ENCODE measurements around the gene ZNF516. TPM values are rescaled to one million over a fixed set of nuclear protein-coding genes. Genes with fewer than 3 reads are reported as not detected.
A peak's percentile ranks its signal among the peaks of the same experiment; 100 is the strongest.

The ZNF516 gene
- total RNA-seq, 3 donors from 2014 or later (not counting 1 experiment from before 2014, with no cell fraction given), result 49.1 to 60.0 (median 52.4) TPM

DNA sequence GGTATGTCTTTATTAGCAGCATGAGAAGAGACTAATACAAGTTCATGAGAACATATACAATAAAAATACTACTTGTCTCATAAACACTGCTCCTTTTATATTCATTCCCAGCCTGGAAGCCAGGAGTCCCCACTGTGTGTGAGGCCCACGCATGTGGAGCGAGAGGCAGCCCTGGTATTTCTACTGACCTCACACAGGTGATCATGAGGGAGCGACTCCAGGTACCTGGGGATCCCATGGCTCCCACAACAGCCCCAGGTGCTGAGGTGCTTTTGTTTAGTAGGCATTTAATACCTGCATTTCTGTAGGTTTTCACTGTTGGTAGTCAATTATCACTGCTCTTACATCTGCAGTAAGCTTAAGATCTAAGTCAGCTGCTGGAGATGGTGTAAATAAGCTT is 75.2 kb downstream of the ZNF516 start:
- no peak overlapping the region for H3K4me3 Mint-ChIP-seq
- H3K4me3 ChIP-seq (ENCODE audit: low read length), result no peak overlapping the region
- H3K9me3 ChIP-seq (ENCODE audit: control insufficient read depth, insufficient read depth, low read length), result no peaks in the 10 kb centered on the region
- WGBS (ENCODE audit: insufficient coverage), result 97% methylated on average over 3 of the region's 3 CpGs
- peak overlapping the region in 1 of 2 donors; percentile 3 for H3K27ac Mint-ChIP-seq
- peaks cover 21% of the 10 kb centered on the region for H3K4me1 ChIP-seq (ENCODE audit: control insufficient read depth, insufficient read depth, low read length)
- peaks cover 72 to 77% of the 10 kb centered on the region in 2 donors for H3K4me1 Mint-ChIP-seq
- TF ChIP-seq, protein P1, sequence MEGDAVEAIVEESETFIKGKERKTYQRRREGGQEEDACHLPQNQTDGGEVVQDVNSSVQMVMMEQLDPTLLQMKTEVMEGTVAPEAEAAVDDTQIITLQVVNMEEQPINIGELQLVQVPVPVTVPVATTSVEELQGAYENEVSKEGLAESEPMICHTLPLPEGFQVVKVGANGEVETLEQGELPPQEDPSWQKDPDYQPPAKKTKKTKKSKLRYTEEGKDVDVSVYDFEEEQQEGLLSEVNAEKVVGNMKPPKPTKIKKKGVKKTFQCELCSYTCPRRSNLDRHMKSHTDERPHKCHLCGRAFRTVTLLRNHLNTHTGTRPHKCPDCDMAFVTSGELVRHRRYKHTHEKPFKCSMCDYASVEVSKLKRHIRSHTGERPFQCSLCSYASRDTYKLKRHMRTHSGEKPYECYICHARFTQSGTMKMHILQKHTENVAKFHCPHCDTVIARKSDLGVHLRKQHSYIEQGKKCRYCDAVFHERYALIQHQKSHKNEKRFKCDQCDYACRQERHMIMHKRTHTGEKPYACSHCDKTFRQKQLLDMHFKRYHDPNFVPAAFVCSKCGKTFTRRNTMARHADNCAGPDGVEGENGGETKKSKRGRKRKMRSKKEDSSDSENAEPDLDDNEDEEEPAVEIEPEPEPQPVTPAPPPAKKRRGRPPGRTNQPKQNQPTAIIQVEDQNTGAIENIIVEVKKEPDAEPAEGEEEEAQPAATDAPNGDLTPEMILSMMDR (IDR thresholded peaks at IDR 0.05), result no peak
- no peaks in the 10 kb centered on the region for H3K9me3 Mint-ChIP-seq
- H3K27me3 ChIP-seq (ENCODE audit: control insufficient read depth, insufficient read depth, low read length), result no peaks in the 10 kb centered on the region
- intact Hi-C loops (cut with micrococcal nuclease), result loop anchor here (5.0 kb wide), 1 partner anchor 32 kb away; no protein-coding TSS in a partner anchor
- no peak for ATAC-seq
- H3K36me3 ChIP-seq (ENCODE audit: control insufficient read depth, insufficient read depth, low read length), result no peaks in the 10 kb centered on the region
- H3K27ac ChIP-seq (ENCODE audit: low read length), result no peak overlapping the region
- no peaks in the 10 kb centered on the region for H3K27me3 Mint-ChIP-seq (ENCODE audit: low read depth in 2 of 2)
- H3K36me3 Mint-ChIP-seq, result no peaks in the 10 kb centered on the region
- no peak for DNase-seq

DNA sequence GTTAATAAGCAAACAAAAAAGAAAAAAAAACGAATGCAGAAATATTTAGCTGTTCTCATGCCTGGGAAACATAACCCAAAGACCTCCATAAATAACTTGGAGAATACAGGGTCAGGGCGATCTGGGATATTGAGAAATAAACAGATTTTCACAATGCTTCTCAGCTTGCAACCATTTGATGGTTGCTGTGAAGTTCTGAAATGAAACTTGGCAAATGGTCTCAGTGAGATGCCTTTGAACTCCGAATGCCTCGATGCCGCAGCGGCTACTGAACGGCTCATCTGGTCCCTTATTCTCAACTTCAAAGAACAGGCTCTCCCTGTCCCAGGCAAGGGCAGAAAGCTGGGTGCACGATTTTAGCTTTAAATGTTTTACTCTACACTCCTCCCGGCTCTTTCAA is 78.1 kb downstream of the ZNF516 start:
- Mint-ChIP-seq H3K9me3 (no peaks in the 10 kb centered on the region), H3K27ac (peak overlapping the region in 1 of 2 donors; percentile 10), H3K4me1 (peaks cover 68 to 80% of the 10 kb centered on the region in 2 donors), H3K27me3 (ENCODE audit: low read depth in 2 of 2) (no peaks in the 10 kb centered on the region), H3K36me3 (no peaks in the 10 kb centered on the region), H3K4me3 (peak overlapping the region; percentile 25)
- TF ChIP-seq, protein P1 (IDR thresholded peaks at IDR 0.05), result no peak
- Histone ChIP-seq H3K27me3 (ENCODE audit: control insufficient read depth, insufficient read depth, low read length) (no peaks in the 10 kb centered on the region), H3K36me3 (ENCODE audit: control insufficient read depth, insufficient read depth, low read length) (no peaks in the 10 kb centered on the region), H3K9me3 (ENCODE audit: control insufficient read depth, insufficient read depth, low read length) (no peaks in the 10 kb centered on the region), H3K4me3 (ENCODE audit: low read length) (no peak overlapping the region), H3K27ac (ENCODE audit: low read length) (no peak overlapping the region), H3K4me1 (ENCODE audit: control insufficient read depth, insufficient read depth, low read length) (peaks cover 25% of the 10 kb centered on the region)
- intact Hi-C loops (cut with micrococcal nuclease), result loop anchor here (5.0 kb wide), 1 partner anchor 35 kb away; no protein-coding TSS in a partner anchor
- no peak for DNase-seq
- no peak for ATAC-seq
- 89% methylated on average over 8 of the region's 9 CpGs for WGBS (ENCODE audit: insufficient coverage)

DNA sequence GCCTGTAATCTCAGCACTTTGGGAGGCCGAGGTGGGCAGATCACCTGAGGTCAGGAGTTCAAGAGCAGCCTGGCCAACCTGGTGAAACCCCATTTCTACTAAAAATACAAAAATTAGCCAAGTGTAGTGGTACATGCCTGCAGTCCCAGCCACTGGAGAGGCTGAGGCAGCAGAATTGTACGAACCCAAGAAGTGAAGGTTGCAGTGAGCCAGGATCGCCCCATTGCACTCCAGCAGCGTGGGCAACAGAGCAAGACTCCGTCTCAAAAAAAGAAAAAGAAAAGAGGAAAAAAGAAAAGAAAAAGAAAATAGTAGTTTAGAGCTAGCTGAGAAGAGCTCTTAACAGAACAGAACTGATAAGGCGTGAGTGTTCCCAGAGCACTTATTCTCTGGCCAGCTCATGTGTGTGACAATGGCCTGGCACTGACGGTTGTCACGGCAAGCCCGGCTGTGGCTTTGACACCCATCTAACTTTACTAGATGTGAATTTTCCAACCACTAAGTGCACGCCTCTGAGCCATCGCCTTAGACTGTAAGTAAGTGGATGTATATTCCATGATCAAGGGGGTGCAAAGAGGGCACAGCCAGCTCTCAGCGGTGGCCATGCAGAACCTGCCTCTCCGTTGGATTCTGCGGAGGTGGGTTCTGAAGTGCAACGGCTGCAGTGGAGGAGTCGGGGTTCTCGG is 80.0 kb downstream of the ZNF516 start:
- Histone ChIP-seq H3K4me1 (ENCODE audit: control insufficient read depth, insufficient read depth, low read length) (peaks cover 25% of the 10 kb centered on the region), H3K9me3 (ENCODE audit: control insufficient read depth, insufficient read depth, low read length) (no peaks in the 10 kb centered on the region), H3K4me3 (ENCODE audit: low read length) (no peak overlapping the region), H3K27ac (ENCODE audit: low read length) (peak overlapping the region; percentile 45), H3K36me3 (ENCODE audit: control insufficient read depth, insufficient read depth, low read length) (no peaks in the 10 kb centered on the region), H3K27me3 (ENCODE audit: control insufficient read depth, insufficient read depth, low read length) (no peaks in the 10 kb centered on the region)
- Mint-ChIP-seq H3K4me3 (peak overlapping the region; percentile 81), H3K36me3 (no peaks in the 10 kb centered on the region), H3K27me3 (ENCODE audit: low read depth in 2 of 2) (no peaks in the 10 kb centered on the region), H3K27ac (peak overlapping the region; percentile 73 to 79), H3K4me1 (peaks cover 69 to 83% of the 10 kb centered on the region in 2 donors), H3K9me3 (no peaks in the 10 kb centered on the region)
- DNase-seq (peak in 1 of 2 donors; percentile 52), ATAC-seq (peak; percentile 80 to 95 (median 87))
- intact Hi-C loops (cut with micrococcal nuclease), result loop anchor here (2.0 to 5.0 kb wide), 2 partner anchors 37 to 78 kb away; no protein-coding TSS in a partner anchor
- 62% methylated on average over 15 of the region's 17 CpGs for WGBS (ENCODE audit: insufficient coverage)
- TF ChIP-seq, protein P1 (IDR thresholded peaks at IDR 0.05), result no peak
